Measurements from ENCODE around the gene TUG1. TPM values are rescaled to one million over a fixed set of nuclear protein-coding genes. Genes with fewer than 3 reads are reported as not detected.

TUG1 gene
- total and polyA plus RNA-seq, 9 of the 15 experiments (the other 6 are each of a cell fraction or from before 2014, with no cell fraction given), result 24.7 to 132 (median 58.9) TPM

DNA sequence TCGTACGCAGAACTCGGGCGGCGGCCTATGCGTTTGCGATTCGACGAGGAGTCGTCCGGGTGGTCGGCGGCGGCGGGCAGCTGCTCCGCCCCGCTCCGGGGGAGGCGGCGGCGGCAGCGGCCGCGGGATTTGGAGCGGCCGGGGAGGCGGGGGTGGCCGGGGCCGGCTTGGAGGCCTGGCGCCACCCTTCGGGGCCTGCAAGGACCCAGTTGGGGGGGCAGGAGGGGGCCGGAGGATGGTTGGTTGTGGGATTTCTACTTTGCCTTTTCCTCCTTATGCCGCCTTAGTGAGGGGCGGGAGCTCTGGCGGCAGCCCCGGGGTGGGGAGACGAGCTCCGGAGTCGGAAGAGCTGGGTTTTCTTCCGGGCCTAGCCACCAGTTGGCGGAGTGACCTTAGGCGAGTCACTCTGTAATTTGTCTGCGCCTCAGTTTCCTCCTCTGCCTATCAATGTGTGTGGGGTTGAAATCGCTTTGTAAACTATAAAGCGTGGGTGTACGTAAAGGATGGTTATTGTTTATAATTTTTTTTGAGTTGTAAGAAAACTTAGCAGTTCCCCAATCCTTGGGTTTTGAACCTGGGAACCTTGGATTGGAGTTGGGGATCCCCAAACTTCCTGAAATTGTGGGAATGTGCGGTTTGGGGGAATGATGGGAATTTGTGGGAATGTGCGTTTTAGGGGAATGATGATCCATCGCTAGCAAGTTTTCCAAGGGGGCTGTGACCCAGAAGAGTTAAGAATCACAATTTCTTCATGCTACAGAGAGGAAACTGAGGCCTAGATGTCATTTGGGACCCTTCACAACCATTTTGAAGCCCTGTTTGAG is 679 bp downstream of the TUG1 start (continued):
- 0 out of 2 replicates have a peak, but pooled peaks have one; percentile 5 for TF ChIP-seq SMAD4 (CRISPR knock-in tag; conservative IDR thresholded peaks at IDR 0.05)
- peak; percentile 84; the same call in 1 of the 2 replicates for TF ChIP-seq KAT7 (CRISPR knock-in tag; IDR thresholded peaks at IDR 0.05; ENCODE audit: borderline replicate concordance)
- TF ChIP-seq, protein P1, sequence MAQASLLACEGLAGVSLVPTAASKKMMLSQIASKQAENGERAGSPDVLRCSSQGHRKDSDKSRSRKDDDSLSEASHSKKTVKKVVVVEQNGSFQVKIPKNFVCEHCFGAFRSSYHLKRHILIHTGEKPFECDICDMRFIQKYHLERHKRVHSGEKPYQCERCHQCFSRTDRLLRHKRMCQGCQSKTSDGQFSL (CRISPR knock-in tag; IDR thresholded peaks at IDR 0.05), result peak; percentile 91
- TF ChIP-seq, protein P1 (tag; IDR thresholded peaks at IDR 0.05), result peak in 1 of 2 experiments; percentile 74; a peak in 1 of 4 replicates
- TF ChIP-seq CHCHD3 (CRISPR knock-in tag; IDR thresholded peaks at IDR 0.05), result no peak
- TF ChIP-seq PRPF4 (IDR thresholded peaks at IDR 0.05; ENCODE audit: insufficient read depth, low read depth, low read length, poor library complexity, severe bottlenecking), result no peak
- TF ChIP-seq, protein P2, sequence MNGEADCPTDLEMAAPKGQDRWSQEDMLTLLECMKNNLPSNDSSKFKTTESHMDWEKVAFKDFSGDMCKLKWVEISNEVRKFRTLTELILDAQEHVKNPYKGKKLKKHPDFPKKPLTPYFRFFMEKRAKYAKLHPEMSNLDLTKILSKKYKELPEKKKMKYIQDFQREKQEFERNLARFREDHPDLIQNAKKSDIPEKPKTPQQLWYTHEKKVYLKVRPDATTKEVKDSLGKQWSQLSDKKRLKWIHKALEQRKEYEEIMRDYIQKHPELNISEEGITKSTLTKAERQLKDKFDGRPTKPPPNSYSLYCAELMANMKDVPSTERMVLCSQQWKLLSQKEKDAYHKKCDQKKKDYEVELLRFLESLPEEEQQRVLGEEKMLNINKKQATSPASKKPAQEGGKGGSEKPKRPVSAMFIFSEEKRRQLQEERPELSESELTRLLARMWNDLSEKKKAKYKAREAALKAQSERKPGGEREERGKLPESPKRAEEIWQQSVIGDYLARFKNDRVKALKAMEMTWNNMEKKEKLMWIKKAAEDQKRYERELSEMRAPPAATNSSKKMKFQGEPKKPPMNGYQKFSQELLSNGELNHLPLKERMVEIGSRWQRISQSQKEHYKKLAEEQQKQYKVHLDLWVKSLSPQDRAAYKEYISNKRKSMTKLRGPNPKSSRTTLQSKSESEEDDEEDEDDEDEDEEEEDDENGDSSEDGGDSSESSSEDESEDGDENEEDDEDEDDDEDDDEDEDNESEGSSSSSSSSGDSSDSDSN (IDR thresholded peaks at IDR 0.05; ENCODE audit: borderline replicate concordance in 1 of 2, low read depth in 2 of 2, low read length in 2 of 2), result 0 out of 4 replicates have a peak, but pooled peaks of 1 of the 2 experiments have one; percentile 14
- no peak for TF ChIP-seq MYBL2 (IDR thresholded peaks at IDR 0.05; ENCODE audit: low read depth)
- no peak for TF ChIP-seq MYBL2 (CRISPR knock-in tag; IDR thresholded peaks at IDR 0.05; ENCODE audit: borderline replicate concordance)
- TF ChIP-seq EGR1 (conservative IDR thresholded peaks at IDR 0.05), result peak; percentile 18; the same call in 1 of the 2 replicates
- 0 out of 2 replicates have a peak, but pooled peaks have one; percentile 12 for TF ChIP-seq SOX6 (IDR thresholded peaks at IDR 0.05)
- TF ChIP-seq TAF1 (IDR thresholded peaks at IDR 0.05; ENCODE audit: control insufficient read depth, extremely low read depth, insufficient read depth, low read length, severe bottlenecking), result no peak
- TF ChIP-seq TARDBP (IDR thresholded peaks at IDR 0.05), result no peak
- TF ChIP-seq, protein P3, sequence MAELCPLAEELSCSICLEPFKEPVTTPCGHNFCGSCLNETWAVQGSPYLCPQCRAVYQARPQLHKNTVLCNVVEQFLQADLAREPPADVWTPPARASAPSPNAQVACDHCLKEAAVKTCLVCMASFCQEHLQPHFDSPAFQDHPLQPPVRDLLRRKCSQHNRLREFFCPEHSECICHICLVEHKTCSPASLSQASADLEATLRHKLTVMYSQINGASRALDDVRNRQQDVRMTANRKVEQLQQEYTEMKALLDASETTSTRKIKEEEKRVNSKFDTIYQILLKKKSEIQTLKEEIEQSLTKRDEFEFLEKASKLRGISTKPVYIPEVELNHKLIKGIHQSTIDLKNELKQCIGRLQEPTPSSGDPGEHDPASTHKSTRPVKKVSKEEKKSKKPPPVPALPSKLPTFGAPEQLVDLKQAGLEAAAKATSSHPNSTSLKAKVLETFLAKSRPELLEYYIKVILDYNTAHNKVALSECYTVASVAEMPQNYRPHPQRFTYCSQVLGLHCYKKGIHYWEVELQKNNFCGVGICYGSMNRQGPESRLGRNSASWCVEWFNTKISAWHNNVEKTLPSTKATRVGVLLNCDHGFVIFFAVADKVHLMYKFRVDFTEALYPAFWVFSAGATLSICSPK (IDR thresholded peaks at IDR 0.05; ENCODE audit: borderline replicate concordance), result no peak
- no peak for TF ChIP-seq NR2C2 (CRISPR knock-in tag; IDR thresholded peaks at IDR 0.05)
- TF ChIP-seq NR2C2 (tag; IDR thresholded peaks at IDR 0.05), result peak; percentile 75; the same call in 1 of the 2 replicates
- TF ChIP-seq, protein P4, sequence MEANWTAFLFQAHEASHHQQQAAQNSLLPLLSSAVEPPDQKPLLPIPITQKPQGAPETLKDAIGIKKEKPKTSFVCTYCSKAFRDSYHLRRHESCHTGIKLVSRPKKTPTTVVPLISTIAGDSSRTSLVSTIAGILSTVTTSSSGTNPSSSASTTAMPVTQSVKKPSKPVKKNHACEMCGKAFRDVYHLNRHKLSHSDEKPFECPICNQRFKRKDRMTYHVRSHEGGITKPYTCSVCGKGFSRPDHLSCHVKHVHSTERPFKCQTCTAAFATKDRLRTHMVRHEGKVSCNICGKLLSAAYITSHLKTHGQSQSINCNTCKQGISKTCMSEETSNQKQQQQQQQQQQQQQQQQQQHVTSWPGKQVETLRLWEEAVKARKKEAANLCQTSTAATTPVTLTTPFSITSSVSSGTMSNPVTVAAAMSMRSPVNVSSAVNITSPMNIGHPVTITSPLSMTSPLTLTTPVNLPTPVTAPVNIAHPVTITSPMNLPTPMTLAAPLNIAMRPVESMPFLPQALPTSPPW (CRISPR knock-in tag; IDR thresholded peaks at IDR 0.05), result peak; percentile 79
- TF ChIP-seq, protein P5, sequence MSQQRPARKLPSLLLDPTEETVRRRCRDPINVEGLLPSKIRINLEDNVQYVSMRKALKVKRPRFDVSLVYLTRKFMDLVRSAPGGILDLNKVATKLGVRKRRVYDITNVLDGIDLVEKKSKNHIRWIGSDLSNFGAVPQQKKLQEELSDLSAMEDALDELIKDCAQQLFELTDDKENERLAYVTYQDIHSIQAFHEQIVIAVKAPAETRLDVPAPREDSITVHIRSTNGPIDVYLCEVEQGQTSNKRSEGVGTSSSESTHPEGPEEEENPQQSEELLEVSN (IDR thresholded peaks at IDR 0.05; ENCODE audit: borderline replicate concordance in 1 of 2, extremely low read depth in 1 of 2, insufficient read depth in 1 of 2, insufficient read length in 1 of 2, low read depth in 1 of 2, low read length in 1 of 2, poor library complexity in 1 of 2, severe bottlenecking in 1 of 2), result peak in 1 of 2 experiments; percentile 7
